SKM-1 (cell line): ENCODE results near the gene LEKR1.

ENCODE experiments used
- DNase-seq: peaks from one replicate; lab custom pipeline; 2025; ENCODE audit not compliant: unreplicated experiment; lab: John Stamatoyannopoulos, UW

Gene LEKR1

DNA sequence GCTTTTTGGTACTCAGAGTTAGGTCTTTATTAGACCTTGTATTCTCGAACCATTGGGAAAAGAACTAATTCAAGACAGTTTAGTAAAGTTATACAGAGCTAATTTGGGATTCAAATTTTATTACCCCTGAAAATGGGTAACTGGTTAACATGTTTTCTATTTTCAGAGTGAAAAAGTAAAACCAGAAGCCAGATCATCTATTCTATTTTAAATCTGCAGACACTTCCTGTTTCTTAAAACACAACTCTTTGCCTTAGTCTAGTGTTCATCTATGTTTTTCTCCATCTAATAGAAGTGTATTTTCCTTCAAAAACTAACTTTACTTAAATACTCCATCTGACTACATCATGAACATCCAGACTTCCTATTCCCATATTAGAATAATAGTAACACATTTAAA, 220.4 kb downstream of the LEKR1 start:
- DNase-seq = no peak

GRCh38 chr3:157051055-157051454, 224.9 kb downstream of the LEKR1 start:
- no peak for DNase-seq

- no peak for DNase-seq
Observed at GRCh38 chr3:157051591-157051990, 225.4 kb downstream of the LEKR1 start.

DNA sequence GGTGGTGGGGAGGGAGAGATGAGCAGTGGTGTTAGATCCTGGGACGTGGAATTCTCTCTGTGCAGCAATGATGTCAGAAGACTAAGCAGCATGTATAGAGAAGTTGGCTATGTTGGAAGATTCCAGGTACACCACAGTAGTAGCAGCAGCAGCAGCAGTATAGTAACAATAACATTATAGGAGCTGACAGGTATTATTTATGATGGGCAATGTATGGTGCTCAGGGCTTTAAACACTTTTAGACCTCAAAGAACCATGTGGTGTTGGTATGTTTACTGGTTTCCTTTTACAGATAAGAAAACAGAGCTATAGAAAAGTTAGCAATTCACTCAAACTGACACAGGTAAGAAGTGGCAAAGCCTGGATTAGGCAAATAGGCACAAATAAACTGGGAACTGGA, 229.9 kb downstream of the LEKR1 start:
- DNase-seq = no peak

- no peak for DNase-seq
Observed at GRCh38 chr3:157058392-157059071, 232.4 kb downstream of the LEKR1 start.

GRCh38 chr3:157059181-157059580, 233.0 kb downstream of the LEKR1 start:
- DNase-seq = no peak

- no peak for DNase-seq
Observed at GRCh38 chr3:157059661-157060060, 233.5 kb downstream of the LEKR1 start.

DNA sequence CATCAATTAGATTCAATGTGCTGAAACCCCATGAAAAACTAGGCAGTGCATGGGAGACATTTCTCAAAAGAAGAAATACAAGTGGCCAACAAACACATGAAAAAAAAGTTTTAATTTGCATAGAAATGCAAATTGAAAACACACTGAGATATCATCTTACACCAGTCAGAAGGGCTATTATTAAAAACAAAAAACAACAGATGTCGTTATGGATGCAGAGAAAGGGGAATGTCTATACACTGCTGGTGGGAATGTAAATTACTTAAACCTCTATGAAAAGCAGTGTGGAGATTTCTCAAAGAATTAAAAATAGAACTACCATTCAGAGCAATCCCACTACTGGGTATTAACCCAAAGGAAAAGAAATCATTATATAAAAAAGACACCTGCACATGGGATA, 235.1 kb downstream of the LEKR1 start:
- DNase-seq = no peak

GRCh38 chr3:157063469-157063868, 237.3 kb downstream of the LEKR1 start:
- DNase-seq = no peak

- DNase-seq = no peak
Observed at GRCh38 chr3:157063926-157064325, 237.8 kb downstream of the LEKR1 start.

DNA sequence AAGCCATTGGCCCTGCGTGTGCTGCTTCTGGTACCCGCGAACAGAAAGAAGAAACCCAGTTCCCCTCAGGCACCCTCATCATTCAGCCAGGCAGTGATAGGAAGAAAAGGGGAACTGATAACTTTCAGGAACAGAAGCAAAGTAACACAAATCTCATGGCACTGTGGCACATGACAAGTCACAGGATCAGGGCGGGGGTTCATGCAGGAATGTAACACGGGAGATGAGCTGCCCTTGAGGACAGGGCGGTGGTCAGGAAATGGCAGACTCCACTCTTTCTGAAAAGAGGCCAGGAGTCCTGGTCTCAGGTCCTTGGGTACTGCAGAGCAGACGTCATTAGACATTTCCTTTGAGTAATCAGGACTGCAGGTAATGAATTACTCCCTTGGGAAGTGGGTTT, 238.2 kb downstream of the LEKR1 start:
- no peak for DNase-seq

- DNase-seq = no peak
Observed at GRCh38 chr3:157065201-157065600, 239.0 kb downstream of the LEKR1 start.

DNA sequence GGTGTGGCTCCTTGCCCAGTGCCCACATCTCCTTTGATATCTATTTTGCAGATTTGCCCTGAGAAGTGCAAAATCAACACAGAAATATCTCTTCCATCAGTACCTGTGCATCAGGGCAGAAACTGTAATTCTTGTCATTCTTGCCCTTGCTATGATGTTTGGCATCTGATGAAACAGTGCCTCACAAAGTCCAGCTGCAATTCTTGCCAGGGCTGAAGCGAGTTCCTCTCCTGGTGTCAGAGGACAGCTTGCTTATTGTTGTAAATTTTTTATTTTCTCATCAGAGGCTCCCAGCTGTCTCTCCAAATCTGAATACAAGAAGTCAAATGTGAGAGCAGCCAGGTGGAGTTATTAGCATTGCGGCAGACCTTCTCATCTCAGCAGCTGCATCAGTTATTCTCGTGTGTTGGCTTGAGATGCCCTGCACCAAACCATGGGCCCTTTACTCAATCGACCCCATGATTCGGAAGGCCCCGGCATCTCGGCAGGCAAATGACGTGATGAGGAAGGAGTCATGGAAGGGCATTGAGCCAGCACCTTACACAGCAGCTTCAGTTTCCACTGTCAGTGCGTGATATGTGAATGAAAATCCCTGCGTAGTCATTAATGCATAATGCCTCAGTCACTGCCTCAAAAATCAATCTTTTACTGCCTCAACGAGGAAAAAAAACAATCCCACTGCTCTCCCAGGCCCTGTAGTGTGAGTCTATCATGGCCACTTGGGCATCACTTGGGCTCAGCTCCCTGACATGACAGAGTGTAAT, 240.4 kb downstream of the LEKR1 start:
- no peak for DNase-seq

- DNase-seq = no peak
Observed at GRCh38 chr3:157067114-157067513, 241.0 kb downstream of the LEKR1 start.

DNA sequence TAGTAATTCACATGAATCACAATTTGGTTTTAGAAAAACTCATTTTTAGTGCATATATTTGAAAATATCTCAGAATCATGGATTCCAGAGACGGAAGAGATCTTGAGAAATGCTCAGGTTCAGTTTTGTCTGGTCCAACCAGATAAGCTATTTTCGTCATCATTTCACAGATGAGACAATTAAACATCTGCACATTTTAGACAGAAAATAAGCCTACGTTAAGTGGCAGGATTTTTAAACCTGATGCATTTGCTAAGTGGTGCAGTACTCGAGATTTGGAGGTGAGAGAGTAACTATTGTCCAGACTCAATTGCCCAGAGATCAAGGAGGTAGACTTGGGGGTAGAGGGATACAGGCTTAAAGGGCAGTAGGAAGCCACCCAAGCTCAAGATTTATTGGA, 243.3 kb downstream of the LEKR1 start:
- no peak for DNase-seq

DNA sequence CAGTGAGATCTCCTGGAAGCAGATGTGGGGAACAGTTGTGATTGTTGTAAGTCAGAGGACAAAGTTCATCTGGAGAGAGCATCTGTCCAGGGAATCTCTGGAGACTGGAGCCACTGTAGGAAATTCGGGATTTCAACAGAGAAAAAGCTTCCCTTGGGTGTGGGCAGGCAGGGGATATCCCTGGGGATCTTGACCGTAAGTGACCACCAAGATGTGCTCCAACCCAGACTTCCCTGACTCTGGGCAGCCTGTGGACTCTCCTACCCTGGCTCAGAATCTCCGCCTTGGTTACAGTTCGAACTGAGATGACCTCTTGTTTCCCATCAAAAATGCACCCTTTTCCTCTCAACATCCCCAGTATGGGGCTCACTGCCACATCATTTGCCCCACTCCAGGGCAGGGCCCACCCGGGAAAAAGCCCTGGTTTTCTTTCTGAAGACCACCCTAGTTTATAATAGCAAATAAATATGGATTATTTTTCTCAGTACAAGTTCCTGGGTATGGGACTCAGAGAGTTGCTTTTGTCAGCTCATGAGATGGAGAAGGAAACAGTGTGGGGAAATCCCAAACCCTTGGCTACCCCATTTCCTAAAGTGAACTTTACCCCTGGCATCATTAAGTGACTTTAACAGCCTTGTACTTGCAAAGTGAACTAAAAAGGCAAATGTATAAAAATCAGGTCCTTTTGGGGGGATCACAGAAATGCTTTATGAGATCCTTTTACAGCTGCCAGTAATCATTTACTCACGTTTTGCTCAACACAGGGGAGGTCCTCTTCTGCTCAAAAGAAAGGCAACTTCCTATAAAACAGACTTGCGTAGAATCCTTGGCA, 243.9 kb downstream of the LEKR1 start:
- DNase-seq = no peak

DNA sequence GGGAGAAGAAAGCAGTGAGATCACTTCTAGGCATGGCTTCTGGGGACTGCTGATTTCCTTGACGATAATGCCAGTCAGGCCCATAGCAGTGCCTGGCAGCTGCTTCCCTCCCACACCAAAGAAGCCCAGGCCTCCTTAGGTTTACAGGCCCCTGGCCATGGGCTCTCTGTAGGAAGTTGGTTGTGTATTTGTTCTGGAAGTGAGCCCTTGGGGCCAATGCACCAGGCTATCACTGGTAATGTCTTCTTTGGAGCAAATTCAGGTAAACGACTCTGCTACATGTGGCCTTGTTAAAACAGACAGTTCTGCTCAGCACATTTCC, 244.5 kb downstream of the LEKR1 start:
- DNase-seq = no peak

DNA sequence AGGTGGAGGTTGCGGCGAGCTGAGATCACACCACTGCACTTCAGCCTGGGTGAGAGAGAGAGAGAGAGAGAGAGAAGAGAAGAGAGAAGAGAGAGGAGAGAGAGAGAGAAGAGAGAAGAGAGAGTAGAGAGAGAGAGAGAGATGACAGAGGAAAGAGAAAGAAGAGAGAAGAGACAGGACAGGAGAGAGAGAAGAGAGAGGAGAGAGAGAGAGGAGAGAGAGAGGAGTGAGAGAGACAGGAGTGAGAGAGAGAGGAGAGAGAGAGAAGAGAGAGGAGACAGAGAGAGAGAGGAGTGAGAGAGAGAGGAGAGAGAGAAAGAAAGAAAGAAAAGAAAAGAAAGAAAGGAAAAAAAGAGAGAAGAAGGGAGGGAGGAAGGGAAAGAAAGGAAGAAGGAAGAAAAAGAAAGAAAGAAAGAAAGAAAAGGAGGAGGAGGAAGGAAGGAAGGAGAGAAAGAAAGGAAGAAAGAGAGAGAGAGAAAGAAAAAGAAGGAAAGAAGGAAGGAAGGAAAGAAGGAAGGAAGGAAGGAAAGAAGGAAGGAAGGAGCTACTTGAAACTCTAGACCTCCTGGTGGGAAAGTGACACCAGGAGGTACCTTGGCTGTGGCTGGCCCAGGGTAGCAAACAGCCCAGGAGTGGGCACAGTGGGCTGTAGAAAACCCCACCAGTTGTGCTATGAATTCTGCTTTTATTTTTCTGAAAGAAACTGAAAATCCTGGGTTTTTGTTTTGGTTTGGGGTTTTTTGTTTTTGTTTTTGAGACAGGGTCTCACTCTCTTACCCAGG, 245.8 kb downstream of the LEKR1 start:
- DNase-seq = no peak

GRCh38 chr3:157073810-157074209, 247.7 kb downstream of the LEKR1 start:
- DNase-seq = no peak

GRCh38 chr3:157074490-157074889, 248.3 kb downstream of the LEKR1 start:
- DNase-seq = no peak

- no peak for DNase-seq
Observed at GRCh38 chr3:157074981-157075380, 248.8 kb downstream of the LEKR1 start.
